NB4 (cell line): ENCODE data around the gene BICD1.
"Not testable (repeated sequence)": the region's sequence is repeated elsewhere in the genome, so short reads cannot be mapped to it uniquely, and the experiment has no call there.

ENCODE experiments used
- DNase-seq: peaks from one replicate; pipeline ENCODE4 v3.0.0; 2010; ENCODE audit warnings: low read depth
- H3K4me3 ChIP-seq: one replicate; pipeline ENCODE4 v1.5.1; 2011; ENCODE audit warnings: mild to moderate bottlenecking, low read depth, low read length, moderate library complexity
- CTCF ChIP-seq: IDR thresholded peaks from one replicate; pipeline ENCODE4 v1.5.1; 2012; ENCODE audit warnings: low read depth, low read length
- MAX ChIP-seq: IDR thresholded peaks from 2 replicates; pipeline ENCODE4 v1.6.1; 2011; ENCODE audit warnings: low read depth, low read length
- MYC ChIP-seq: IDR thresholded peaks from 2 replicates; pipeline ENCODE4 v1.6.1; 2011; ENCODE audit warnings: low read depth, low read length
- POLR2A ChIP-seq: IDR thresholded peaks from 2 replicates; pipeline ENCODE4 v1.6.1; 2011; ENCODE audit warnings: mild to moderate bottlenecking; ENCODE audit not compliant: insufficient read length; ENCODE audit errors: extremely low read depth

BICD1 gene

GRCh38 chr12:32217354-32218310 is 111.0 kb downstream of the BICD1 start:
- peak; percentile 19 for DNase-seq
- TF ChIP-seq MAX (0 out of 2 replicates have a peak, but pooled peaks have one; percentile 19), MYC (no peak)
- H3K4me3 ChIP-seq = no peak overlapping the region

- TF ChIP-seq POLR2A (no peak), MAX (no peak), CTCF (no peak), MYC (no peak)
- H3K4me3 ChIP-seq = no peak overlapping the region
- DNase-seq = no peak
Measured at GRCh38 chr12:32223941-32224340, 117.3 kb downstream of the BICD1 start.

GRCh38 chr12:32226768-32227167 is 120.1 kb downstream of the BICD1 start:
- H3K4me3 ChIP-seq = no peak overlapping the region
- DNase-seq = no peak
- no peak for TF ChIP-seq CTCF
- TF ChIP-seq POLR2A = no peak
- no peak for TF ChIP-seq MYC

GRCh38 chr12:32229971-32230612 is 123.4 kb downstream of the BICD1 start:
- H3K4me3 ChIP-seq = no peak overlapping the region
- TF ChIP-seq CTCF (no peak), POLR2A (no peak), MAX (no peak), MYC (no peak)
- no peak for DNase-seq

GRCh38 chr12:32230613-32230993 is 124.0 kb downstream of the BICD1 start:
- peak; percentile 14 for DNase-seq
- TF ChIP-seq MAX (no peak), MYC (no peak), CTCF (no peak), POLR2A (no peak)
- H3K4me3 ChIP-seq = no peak overlapping the region

- not testable (repeated sequence) for H3K4me3 ChIP-seq, DNase-seq
Measured at GRCh38 chr12:32231361-32231760, 124.7 kb downstream of the BICD1 start.
